ENCODE measurements around the gene SLC28A3.

Gene SLC28A3

GRCh38 chr9:84297162-84297821 is 43.3 kb downstream of the SLC28A3 start:
- no peak for DNase-seq (ENCODE audit: low spot score)

GRCh38 chr9:84296146-84296843 is 44.3 kb downstream of the SLC28A3 start:
- no peak for DNase-seq (ENCODE audit: low spot score)

DNA sequence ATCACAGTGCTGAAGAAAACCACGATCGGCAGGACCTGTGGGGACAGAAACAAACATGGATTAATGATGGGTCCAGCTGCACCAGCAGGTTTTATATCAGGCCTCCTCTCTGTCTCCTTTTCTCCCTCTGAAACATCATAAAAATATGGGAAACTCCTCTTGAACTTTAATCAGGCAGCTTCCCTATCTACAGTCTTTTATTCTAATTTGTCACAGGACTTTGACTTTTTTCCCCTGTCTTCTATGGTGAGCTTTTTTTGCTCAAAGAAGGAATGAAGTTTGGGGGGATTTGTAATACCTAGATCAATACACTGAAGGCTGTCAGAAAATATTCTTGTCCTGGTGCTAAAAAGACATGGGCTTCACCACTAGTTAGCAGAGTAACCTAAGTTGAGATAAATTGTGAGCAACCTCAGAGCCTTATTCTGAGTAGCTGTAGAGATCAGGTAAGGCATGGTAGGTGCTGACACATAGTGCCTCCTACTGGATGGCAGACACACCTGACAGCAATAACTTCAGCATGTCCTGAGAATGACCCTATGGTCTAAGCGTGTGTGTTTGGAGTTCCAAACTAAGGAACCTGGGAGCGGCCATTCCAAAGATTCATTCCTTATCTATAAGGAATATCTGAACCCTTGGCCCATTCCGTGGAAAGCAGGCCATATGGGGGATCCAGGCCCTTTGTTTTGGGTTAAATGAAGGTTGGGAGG is 46.2 kb downstream of the SLC28A3 start:
- no peak for DNase-seq (ENCODE audit: low spot score)

DNA sequence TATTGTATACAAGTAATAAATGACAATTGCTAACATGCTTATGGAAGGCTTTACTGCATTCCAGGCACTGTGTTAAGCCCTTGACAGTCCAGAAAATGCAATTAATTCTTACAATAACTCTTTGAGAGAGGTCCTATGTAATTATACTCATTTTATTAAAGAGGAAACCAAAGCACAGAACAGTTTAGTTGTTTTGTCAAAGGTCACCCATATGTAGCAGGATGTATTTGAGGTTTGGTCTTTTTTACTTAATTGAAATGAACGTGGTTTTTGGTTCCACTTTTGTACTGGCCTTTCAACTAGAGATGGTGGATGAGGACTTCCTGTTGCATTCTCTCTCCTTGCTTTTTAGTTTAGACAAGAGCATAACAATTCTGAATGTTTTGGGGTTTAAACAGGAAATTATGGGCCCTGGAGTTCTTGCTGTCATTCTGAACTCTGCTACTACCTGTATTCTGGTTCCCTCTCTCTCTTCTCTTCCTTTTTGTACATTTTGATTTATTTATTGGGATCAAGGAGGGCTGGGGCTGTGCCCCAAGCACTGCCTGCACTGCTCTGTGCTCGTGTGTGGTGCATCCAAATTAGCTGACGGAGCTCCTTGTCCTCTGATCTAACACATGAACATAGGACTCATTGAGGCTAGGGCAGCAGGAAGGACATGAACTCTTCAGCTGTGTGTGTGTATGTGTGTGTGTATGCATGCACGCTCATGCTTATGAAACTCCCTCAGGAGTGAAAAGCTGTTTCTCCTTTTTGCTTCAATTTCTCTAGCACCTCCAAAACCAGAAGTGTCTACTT is 47.4 kb downstream of the SLC28A3 start:
- no peak for DNase-seq (ENCODE audit: low spot score)

DNA sequence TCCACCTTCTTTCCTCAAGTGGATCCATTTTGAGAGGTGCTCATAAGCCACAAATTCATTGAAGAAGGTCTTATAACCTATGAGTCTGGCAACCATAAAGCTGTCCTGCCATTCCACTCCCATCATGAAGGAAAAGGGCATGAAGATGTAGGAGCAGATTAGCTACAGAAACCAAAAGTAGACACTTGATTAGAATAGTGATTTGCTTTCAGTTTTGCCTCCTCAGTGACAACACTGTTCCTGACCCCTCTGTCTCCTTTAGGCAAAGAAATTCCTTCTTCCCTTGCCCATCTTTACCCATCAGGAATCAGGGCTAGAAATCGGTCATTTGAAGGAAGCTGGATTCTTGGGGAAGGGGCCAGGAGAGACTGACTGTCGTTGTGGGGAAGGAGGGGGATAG is 55.2 kb downstream of the SLC28A3 start:
- no peak for DNase-seq (ENCODE audit: low spot score)

- no peak for DNase-seq (ENCODE audit: low spot score)
These were observed 56.6 kb downstream of the SLC28A3 start for GRCh38 chr9:84283946-84284345.

DNA sequence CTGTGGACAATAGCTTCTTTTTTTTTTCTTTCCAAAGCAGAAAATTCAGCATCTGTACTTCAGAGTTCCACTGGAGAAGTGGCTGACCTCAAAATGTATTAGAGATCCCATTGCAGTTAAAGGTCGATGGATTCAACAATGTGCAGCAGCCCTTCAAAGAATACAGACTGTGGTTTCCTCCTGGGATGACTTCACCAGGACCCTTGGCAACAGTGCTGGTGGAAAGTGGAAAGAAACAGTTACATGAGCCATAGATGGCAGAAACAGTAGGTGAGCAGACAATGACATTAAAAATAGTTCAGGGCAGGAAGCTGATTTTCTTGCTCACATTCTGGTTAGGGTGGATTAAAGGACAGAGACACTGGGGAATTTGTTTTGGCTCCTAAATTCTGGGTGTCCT is 62.4 kb downstream of the SLC28A3 start:
- no peak for DNase-seq (ENCODE audit: low spot score)

GRCh38 chr9:84277646-84278045 is 62.9 kb downstream of the SLC28A3 start:
- no peak for DNase-seq (ENCODE audit: low spot score)

DNA sequence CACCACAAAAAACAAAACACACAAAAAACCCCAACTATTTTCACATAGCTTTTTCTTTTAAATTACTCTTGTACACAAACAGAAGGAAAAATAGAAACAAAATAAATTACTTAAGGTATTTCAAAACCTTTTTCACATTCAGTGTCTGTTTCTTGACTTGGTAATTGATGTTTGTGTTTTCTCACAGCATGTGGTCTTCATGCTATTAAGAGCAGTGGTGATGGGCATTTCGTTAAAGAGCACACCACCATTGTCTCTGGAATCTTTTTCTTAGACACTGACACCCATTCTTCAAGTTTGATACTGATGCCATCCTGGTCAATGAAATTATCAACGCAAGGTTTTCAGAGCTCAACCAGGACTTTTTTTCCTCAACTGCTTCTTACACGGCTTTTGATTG is 63.8 kb downstream of the SLC28A3 start:
- DNase-seq (ENCODE audit: low spot score), result no peak

DNA sequence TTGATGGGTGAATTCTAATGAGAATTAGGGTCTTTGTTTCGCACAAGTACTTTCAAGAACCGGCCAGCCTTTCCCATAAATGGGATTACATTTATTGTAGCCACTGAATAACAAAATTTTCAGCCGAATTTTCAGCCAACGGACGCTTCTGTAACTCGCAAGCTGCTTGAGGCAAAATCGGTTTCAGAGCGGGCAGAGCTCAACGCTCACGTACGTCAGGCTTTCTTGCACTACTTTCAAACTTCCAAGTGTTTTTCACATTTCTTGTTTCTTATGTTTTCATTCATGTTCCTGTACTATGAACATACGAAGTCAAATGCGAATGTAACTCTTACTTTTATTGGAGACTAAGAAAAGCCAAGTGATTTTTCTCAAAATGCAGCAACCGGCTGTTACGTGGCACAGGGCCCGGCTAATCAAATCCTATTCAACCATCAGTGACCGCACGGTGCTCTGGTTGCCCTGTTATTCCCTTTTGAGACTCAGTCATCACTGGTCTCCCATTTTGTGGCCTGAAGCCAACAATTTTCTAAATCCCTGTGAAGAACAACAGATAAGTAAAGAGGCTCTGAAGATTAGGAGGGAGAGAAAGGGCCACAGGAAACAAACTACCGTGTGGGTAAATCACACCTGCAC is 68.5 kb downstream of the SLC28A3 start:
- no peak for DNase-seq (ENCODE audit: low spot score)

GRCh38 chr9:84271531-84271900 is 69.0 kb downstream of the SLC28A3 start:
- peak; percentile 32 for DNase-seq (ENCODE audit: low spot score)

- DNase-seq (ENCODE audit: low spot score), result no peak
These were observed 69.6 kb downstream of the SLC28A3 start for GRCh38 chr9:84270847-84271530.

DNA sequence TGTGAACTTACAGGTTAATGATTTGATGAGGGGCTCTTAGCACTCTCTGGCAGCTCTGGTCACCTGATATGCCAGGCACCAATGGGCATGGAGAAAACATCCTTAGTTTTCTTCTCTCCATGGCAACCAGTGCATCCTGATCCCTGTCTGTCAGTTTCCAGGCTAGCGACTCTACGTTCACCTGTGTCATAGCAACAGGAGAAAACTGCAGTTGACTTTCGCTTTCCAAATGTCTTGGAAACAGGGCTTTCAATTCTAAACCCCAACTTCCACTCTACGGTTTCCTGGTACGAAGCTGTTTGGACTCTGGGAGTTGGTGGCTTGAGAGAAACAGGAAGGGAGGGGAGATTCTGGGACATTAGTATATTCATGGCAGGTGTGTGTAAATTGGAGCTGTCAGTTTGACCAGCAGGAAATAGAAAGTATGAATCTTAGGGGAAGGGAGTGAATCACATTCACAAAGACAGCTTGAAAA is 74.4 kb downstream of the SLC28A3 start:
- DNase-seq (ENCODE audit: low spot score), result no peak

- DNase-seq (ENCODE audit: low spot score), result no peak
These were observed 76.1 kb downstream of the SLC28A3 start for GRCh38 chr9:84264307-84265029.

DNA sequence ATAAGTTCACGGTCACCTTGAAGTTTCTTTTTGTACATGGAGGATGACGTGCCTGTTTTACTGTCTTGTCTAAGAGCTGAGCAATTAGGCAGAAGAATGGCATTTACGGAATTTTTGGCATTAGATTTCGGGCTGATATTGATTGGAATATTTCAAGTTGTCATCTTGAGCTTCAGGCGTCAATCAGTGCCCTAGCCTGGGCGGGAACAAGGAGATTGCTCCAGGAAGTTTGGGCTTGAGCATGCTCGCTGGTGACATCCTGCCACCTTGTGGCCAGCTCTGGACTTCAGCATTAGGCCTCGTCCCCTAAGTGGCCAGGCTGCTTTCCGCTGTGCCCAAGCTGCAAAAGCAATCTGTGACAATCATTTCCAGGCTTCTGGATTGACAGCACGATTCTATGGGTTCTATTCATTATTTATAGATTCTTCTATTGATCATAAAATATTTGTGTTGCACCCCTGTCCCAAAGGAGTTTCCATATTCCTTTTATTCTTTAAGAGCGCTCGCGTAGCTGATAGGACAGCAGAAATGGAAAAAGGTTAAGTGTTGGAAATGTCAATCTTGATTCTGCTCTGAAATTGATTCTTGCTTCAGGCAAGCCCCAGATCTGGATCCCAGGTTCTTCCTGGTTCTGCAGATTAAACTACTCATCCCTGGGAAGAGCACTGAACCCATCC is 79.3 kb downstream of the SLC28A3 start:
- DNase-seq (ENCODE audit: low spot score), result peak; percentile 44

- DNase-seq (ENCODE audit: low spot score), result peak; percentile 32
These were observed 82.2 kb downstream of the SLC28A3 start for GRCh38 chr9:84258371-84258770.

DNA sequence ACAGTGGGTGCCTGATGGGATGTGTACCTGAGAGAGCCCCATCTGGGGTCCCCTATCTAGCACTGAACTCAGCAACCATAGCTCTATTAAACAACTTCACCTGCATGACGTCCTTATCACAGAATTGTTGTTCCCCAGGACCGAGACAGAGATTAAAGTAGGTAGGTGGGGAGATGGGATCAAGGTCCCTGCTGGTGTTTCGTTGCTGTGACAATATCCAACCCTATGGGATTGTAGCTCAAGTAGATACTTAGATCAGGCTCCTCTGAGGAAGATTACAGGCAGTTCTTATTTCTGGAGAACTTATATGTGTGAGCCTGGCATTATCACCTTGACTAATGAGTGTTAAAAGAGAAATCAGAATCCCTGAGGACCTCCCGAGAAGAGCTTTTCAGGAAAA is 84.9 kb downstream of the SLC28A3 start:
- no peak for DNase-seq (ENCODE audit: low spot score)

GRCh38 chr9:84254972-84255371 is 85.6 kb downstream of the SLC28A3 start:
- DNase-seq (ENCODE audit: low spot score), result no peak

GRCh38 chr9:84251921-84252320 is 88.6 kb downstream of the SLC28A3 start:
- DNase-seq (ENCODE audit: low spot score), result no peak
